Measurements from ENCODE around the gene SERPINE1. TPM values are rescaled to one million over a fixed set of nuclear protein-coding genes. Genes with fewer than 3 reads are reported as not detected.

Gene SERPINE1
- total and polyA plus RNA-seq, 2 of the 13 experiments (the other 11 are each of a cell fraction or from before 2014, with no cell fraction given): 21.2 to 1,576 TPM

DNA sequence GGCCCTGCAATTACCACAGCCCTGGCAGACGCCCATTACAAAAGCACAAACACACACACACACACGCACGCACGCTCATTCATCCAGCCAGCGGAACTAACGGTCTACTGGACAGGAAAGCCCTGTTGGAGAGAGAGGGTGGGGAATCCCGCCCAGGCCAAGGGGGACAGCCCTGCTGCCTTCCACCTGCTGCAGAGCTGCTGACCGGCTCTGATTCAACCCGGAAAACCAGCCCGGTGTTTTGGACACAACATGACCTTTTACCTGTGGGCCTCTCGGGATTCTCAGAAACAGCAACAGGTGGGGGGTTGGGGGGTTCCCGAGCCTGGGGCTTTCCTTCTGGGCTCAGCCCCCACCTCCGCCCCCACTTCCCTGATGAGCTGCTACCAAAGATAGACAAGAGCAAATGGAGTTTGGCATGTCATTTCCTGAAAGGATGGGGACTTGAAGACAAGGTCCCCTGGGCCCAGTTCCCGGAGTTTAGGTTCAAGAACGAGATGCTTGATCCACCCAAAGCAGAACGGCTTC is 18.5 kb upstream of the SERPINE1 start (continued):
- TF ChIP-seq KIAA2018 (CRISPR knock-in tag; IDR thresholded peaks at IDR 0.05; ENCODE audit: borderline replicate concordance) (no peak), ZBTB1 (CRISPR knock-in tag; IDR thresholded peaks at IDR 0.05; ENCODE audit: borderline replicate concordance) (no peak), NFAT5 (CRISPR knock-in tag; IDR thresholded peaks at IDR 0.05) (no peak), NONO (IDR thresholded peaks at IDR 0.05) (no peak), NONO (CRISPR knock-in tag; conservative IDR thresholded peaks at IDR 0.05) (0 out of 2 replicates have a peak, but pooled peaks have one; percentile 38), POLR2A (IDR thresholded peaks at IDR 0.05; ENCODE audit: insufficient read depth in 1 of 2, low read depth in 2 of 2, low read length in 2 of 2) (peak in 1 of 2 experiments; percentile 31; a peak in 1 of 4 replicates), ZIK1 (CRISPR knock-in tag; IDR thresholded peaks at IDR 0.05; ENCODE audit: borderline replicate concordance, low read depth) (no peak), ZNF772 (CRISPR knock-in tag; IDR thresholded peaks at IDR 0.05) (peak; percentile 41; the same call in 1 of the 2 replicates), ZSCAN21 (CRISPR knock-in tag; IDR thresholded peaks at IDR 0.05; ENCODE audit: borderline replicate concordance) (no peak; the same call in 1 of the 2 replicates), ZFP37 (CRISPR knock-in tag; IDR thresholded peaks at IDR 0.05; ENCODE audit: borderline replicate concordance) (0 out of 2 replicates have a peak, but pooled peaks have one; percentile 10), MXI1 (IDR thresholded peaks at IDR 0.05; ENCODE audit: borderline replicate concordance, low read depth, low read length) (peak; percentile 14; the same call in 1 of the 3 replicates), ZNF10 (CRISPR knock-in tag; IDR thresholded peaks at IDR 0.05; ENCODE audit: borderline replicate concordance, low read depth) (no peak), ZNF703 (CRISPR knock-in tag; IDR thresholded peaks at IDR 0.05; ENCODE audit: borderline replicate concordance) (no peak), ZNF816 (CRISPR knock-in tag; IDR thresholded peaks at IDR 0.05; ENCODE audit: borderline replicate concordance) (peak; percentile 45; the same call in 1 of the 2 replicates), TEF (CRISPR knock-in tag; IDR thresholded peaks at IDR 0.05) (no peak)

All from HepG2 (cell line).